ENCODE data around the gene NAA16.

DNA sequence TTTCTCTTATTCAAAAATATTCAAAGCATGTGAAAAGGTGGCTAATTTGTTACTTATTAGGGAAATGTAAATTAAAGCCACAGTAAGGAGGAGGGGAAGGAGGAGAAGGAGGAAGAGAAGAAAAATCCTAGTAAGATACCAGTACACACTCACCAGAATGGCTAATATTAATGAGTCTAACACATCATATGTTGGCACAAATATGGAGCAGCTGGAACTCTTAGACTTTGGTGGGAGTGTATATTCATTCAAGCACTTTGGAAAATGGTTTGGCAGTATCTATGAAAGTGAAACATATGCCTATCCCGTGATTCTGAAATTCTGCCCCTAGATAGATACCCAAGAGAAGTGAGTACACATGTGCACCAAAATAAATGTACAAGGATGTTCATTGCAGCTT, 108.1 kb downstream of the NAA16 start:
- no peak for TF ChIP-seq POLR2A (IDR thresholded peaks at IDR 0.05)
- no peak for TF ChIP-seq CTCF (IDR thresholded peaks at IDR 0.05)
- no peak for TF ChIP-seq POLR2AphosphoS5 (IDR thresholded peaks at IDR 0.05)

Data from breast epithelium (tissue), 3 donors.